PC-3 (cell line): ENCODE results near the gene PSMB5.

Source experiments
- CTCF ChIP-seq: fragments of 300-600 bp; sonication (generic); conservative IDR thresholded peaks from 2 replicates; pipeline ENCODE4 v1.5.1; 2017; ENCODE audit warnings: antibody characterized with exemption, low read depth, mild to moderate bottlenecking, low read length
- EZH2phosphoT487 ChIP-seq: fragments of 300-600 bp; sonication (generic); IDR thresholded peaks from 2 replicates; pipeline ENCODE4 v1.6.1; 2018; ENCODE audit warnings: mild to moderate bottlenecking, antibody characterized with exemption, low read length, borderline replicate concordance

GRCh38 chr14:23000860-23001259, 33.8 kb downstream of the PSMB5 start:
- TF ChIP-seq CTCF: no peak
- TF ChIP-seq EZH2phosphoT487: no peak
